Skeletal muscle tissue (tissue), 4 donors: ENCODE measurements around the gene CUL4A. TPM values are rescaled to one million over a fixed set of nuclear protein-coding genes. Genes with fewer than 3 reads are reported as not detected.
"Not testable (repeated sequence)": the region's sequence is repeated elsewhere in the genome, so short reads cannot be mapped to it uniquely, and the experiment has no call there.

Experiments used
- H3K27ac ChIP-seq: one replicate; pipeline ENCODE4 v1.7.0; 2013; ENCODE audit warnings: mild to moderate bottlenecking, low read depth, low read length, inconsistent platforms
- H3K27me3 ChIP-seq, 3 donors: one replicate each; pipeline ENCODE4 v1.7.0; 2013; ENCODE audit warnings: low read length in 3 of 3; ENCODE audit not compliant: control insufficient read depth in 3 of 3, insufficient read depth in 3 of 3
- H3K36me3 ChIP-seq, 3 donors: one replicate each; pipeline ENCODE4 v1.7.0; 2013; ENCODE audit warnings: low read length in 3 of 3; ENCODE audit not compliant: control insufficient read depth in 3 of 3, insufficient read depth in 3 of 3
- H3K4me1 ChIP-seq, 3 donors: one replicate each; pipeline ENCODE4 v1.7.0; 2013; ENCODE audit warnings: low read length in 3 of 3, mild to moderate bottlenecking in 3 of 3; ENCODE audit not compliant: control insufficient read depth in 3 of 3, insufficient read depth in 3 of 3
- H3K4me3 ChIP-seq, 3 donors: one replicate each; pipeline ENCODE4 v1.7.0; 2013; ENCODE audit warnings: low read length in 3 of 3
- H3K9ac ChIP-seq, 3 donors: one replicate each; pipeline ENCODE4 v1.7.0; 2013; ENCODE audit warnings: low read length in 3 of 3, mild to moderate bottlenecking in 3 of 3, moderate library complexity in 2 of 3, low read depth in 1 of 3
- H3K9me3 ChIP-seq, 3 donors: one replicate each; pipeline ENCODE4 v1.7.0; 2013; ENCODE audit warnings: low read length in 3 of 3; ENCODE audit not compliant: control insufficient read depth in 3 of 3
- total RNA-seq: library from RNA; depleted of rRNA; stranded (reverse); fragments of >200 nt; gene quantifications from one replicate; pipeline ENCODE4 v1.2.3, GENCODE V29; 2014
- donor health status: Osteomylitis.

CUL4A gene
- 67.3 TPM for total RNA-seq

- Histone ChIP-seq H3K36me3 (peaks cover 5 to 19% (median 16%) of the 10 kb centered on the region in 3 donors), H3K27ac (peak within 1 kb of the TSS; percentile 99), H3K9me3 (no peaks in the 10 kb centered on the region), H3K4me1 (peaks cover 51 to 76% (median 59%) of the 10 kb centered on the region in 3 donors), H3K27me3 (no peaks in the 10 kb centered on the region), H3K9ac (peak within 1 kb of the TSS; percentile 94 to 98 (median 98)), H3K4me3 (peak within 1 kb of the TSS; percentile 82 to 99 (median 95))
Observed at GRCh38 chr13:113209336-113209758, at the start of gene CUL4A. TSS of gene CUL4A (plus strand) at chr13:113209613. CDS start at chr13:113209628, 15 bp downstream.

- Histone ChIP-seq H3K27ac (no peak overlapping the region), H3K4me1 (peaks cover under 1 to 2% (median under 1%) of the 10 kb centered on the region in 3 donors), H3K36me3 (no peaks in the 10 kb centered on the region), H3K9me3 (no peaks in the 10 kb centered on the region), H3K4me3 (no peak overlapping the region), H3K27me3 (peaks cover 15 to 23% (median 16%) of the 10 kb centered on the region in 3 donors), H3K9ac (no peak overlapping the region)
Observed at GRCh38 chr13:113159701-113160100, 49.7 kb upstream of the CUL4A start.

- Histone ChIP-seq H3K4me1 (no peaks in the 10 kb centered on the region), H3K9ac (no peak overlapping the region), H3K27me3 (peaks cover 15 to 23% (median 17%) of the 10 kb centered on the region in 3 donors), H3K4me3 (no peak overlapping the region), H3K9me3 (no peaks in the 10 kb centered on the region), H3K27ac (no peak overlapping the region), H3K36me3 (no peaks in the 10 kb centered on the region)
Observed at GRCh38 chr13:113160983-113161382, 48.4 kb upstream of the CUL4A start.

GRCh38 chr13:113161433-113161832 is 48.0 kb upstream of the CUL4A start:
- Histone ChIP-seq H3K36me3 (no peaks in the 10 kb centered on the region), H3K4me1 (no peaks in the 10 kb centered on the region), H3K9ac (no peak overlapping the region), H3K9me3 (no peaks in the 10 kb centered on the region), H3K4me3 (no peak overlapping the region), H3K27me3 (peaks cover 15 to 23% (median 17%) of the 10 kb centered on the region in 3 donors), H3K27ac (no peak overlapping the region)

- peaks cover 15 to 23% (median 17%) of the 10 kb centered on the region in 3 donors for H3K27me3 ChIP-seq
- H3K4me1 ChIP-seq, H3K4me3 ChIP-seq, H3K27ac ChIP-seq, H3K36me3 ChIP-seq, H3K9ac ChIP-seq, H3K9me3 ChIP-seq: not testable (repeated sequence)
Observed at GRCh38 chr13:113161975-113162374, 47.4 kb upstream of the CUL4A start.

GRCh38 chr13:113162783-113163685 is 46.4 kb upstream of the CUL4A start:
- Histone ChIP-seq H3K27me3 (peaks cover 15 to 23% (median 17%) of the 10 kb centered on the region in 3 donors), H3K36me3 (no peaks in the 10 kb centered on the region), H3K9ac (no peak overlapping the region), H3K4me3 (no peak overlapping the region), H3K4me1 (no peaks in the 10 kb centered on the region), H3K27ac (no peak overlapping the region), H3K9me3 (peaks cover 0 to 2% (median 0%) of the 10 kb centered on the region in 3 donors)

DNA sequence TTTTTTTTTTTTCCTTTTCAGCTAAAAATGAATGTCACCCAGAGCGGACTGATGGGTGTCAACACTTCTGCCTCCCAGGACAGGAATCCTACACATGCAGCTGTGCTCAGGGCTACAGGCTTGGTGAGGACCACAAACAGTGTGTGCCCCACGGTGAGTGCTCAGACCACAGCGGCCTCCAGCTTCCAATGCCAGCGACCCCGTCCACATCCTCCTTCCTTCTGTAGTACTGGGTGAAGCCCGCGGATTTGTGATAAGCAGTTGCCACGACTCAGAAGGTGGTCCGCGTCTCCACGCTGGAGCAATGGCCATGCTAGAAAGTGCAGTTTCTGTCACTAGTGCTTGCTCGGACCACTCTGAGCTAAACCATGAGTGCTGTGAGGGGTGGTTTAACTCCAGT is 44.9 kb upstream of the CUL4A start:
- Histone ChIP-seq H3K4me1 (no peaks in the 10 kb centered on the region), H3K4me3 (no peak overlapping the region), H3K9me3 (peaks cover 0 to 2% (median 0%) of the 10 kb centered on the region in 3 donors), H3K36me3 (no peaks in the 10 kb centered on the region), H3K9ac (no peak overlapping the region), H3K27me3 (peaks cover 13 to 23% (median 17%) of the 10 kb centered on the region in 3 donors), H3K27ac (no peak overlapping the region)

DNA sequence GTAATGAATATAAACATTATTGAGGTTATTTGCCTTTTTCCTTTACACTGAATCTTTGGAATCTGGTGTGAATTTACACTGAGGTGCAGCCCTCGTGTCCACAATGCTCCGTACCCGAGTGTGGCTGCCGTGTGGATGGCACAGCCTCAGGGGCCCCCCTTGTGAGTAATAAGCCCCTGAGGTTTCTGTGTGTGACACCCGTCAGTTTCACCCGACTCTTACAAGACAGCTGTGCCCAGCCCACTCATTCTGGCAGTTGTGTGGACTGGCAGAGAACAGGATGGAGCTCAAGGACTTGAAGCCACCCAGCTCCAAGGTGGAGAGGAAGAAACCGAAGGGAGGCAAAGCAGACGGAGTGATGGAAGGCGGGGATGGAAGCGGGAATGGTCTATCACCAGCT is 43.1 kb upstream of the CUL4A start:
- Histone ChIP-seq H3K36me3 (peaks cover 0 to 2% (median 0%) of the 10 kb centered on the region in 3 donors), H3K4me1 (no peaks in the 10 kb centered on the region), H3K4me3 (no peak overlapping the region), H3K27me3 (peaks cover 13 to 20% (median 17%) of the 10 kb centered on the region in 3 donors), H3K27ac (no peak overlapping the region), H3K9ac (no peak overlapping the region), H3K9me3 (peaks cover 0 to 2% (median 0%) of the 10 kb centered on the region in 3 donors)

DNA sequence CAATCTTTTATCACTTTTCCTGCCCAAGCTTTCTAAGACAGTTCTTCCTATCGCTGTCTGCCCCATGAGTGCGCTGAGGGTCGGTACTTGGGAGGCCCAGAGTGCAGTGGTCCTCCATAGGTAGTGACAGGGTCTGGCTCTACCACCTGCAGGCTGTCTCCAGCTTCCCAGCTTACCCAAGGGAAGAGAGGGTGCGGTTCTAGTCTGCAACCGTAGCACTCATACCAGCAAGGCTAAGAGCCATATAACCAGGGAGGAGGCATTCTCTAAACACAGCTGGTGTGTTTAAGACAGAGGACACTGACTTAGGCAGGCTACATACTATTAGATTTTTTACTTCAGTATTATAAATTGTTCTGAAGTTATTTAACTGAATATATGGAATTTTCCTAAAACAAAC is 42.7 kb upstream of the CUL4A start:
- no peak overlapping the region for H3K9ac ChIP-seq
- peaks cover 13 to 17% (median 17%) of the 10 kb centered on the region in 3 donors for H3K27me3 ChIP-seq
- H3K4me3 ChIP-seq = no peak overlapping the region
- no peaks in the 10 kb centered on the region for H3K4me1 ChIP-seq
- H3K9me3 ChIP-seq = peaks cover 0 to 2% (median 0%) of the 10 kb centered on the region in 3 donors
- peaks cover 3 to 5% (median 3%) of the 10 kb centered on the region in 3 donors for H3K36me3 ChIP-seq
- H3K27ac ChIP-seq = no peak overlapping the region

GRCh38 chr13:113167155-113167554 is 42.3 kb upstream of the CUL4A start:
- peaks cover 0 to 2% (median 0%) of the 10 kb centered on the region in 3 donors for H3K9me3 ChIP-seq
- no peak overlapping the region for H3K9ac ChIP-seq
- H3K27me3 ChIP-seq = peaks cover 13 to 17% (median 17%) of the 10 kb centered on the region in 3 donors
- peaks cover 6 to 7% (median 7%) of the 10 kb centered on the region in 3 donors for H3K36me3 ChIP-seq
- H3K27ac ChIP-seq = no peak overlapping the region
- H3K4me1 ChIP-seq = no peaks in the 10 kb centered on the region
- no peak overlapping the region for H3K4me3 ChIP-seq
